CD14-positive monocyte (primary cell): ENCODE data around the gene PUSL1. TPM values are rescaled to one million over a fixed set of nuclear protein-coding genes. Genes with fewer than 3 reads are reported as not detected.

Experiments used
- DNase-seq, 3 donors: peaks; one replicate each; pipeline ENCODE4 v3.0.0-alpha.2; 2011 to 2022
- H2AFZ ChIP-seq: 2 replicates; pipeline ENCODE4 v1.6.0; 2012; ENCODE audit warnings: mild to moderate bottlenecking, low read depth, low read length, inconsistent platforms; ENCODE audit not compliant: insufficient read depth, poor library complexity, severe bottlenecking
- H3K27ac ChIP-seq, 2 donors: 1 replicate in 1 of 2; 2 replicates in 1 of 2; pipeline ENCODE4 v1.5.1; 2012 to 2013; ENCODE audit warnings: low read length in 2 of 2, control low read depth in 1 of 2, inconsistent platforms in 1 of 2, low read depth in 1 of 2, mild to moderate bottlenecking in 1 of 2
- H3K27me3 ChIP-seq, 2 donors: one replicate each; pipeline versions ENCODE4 v1.6.0 to v1.6.1; 2011 to 2013; ENCODE audit warnings: low read length in 2 of 2; ENCODE audit not compliant: control insufficient read depth in 2 of 2, insufficient read depth in 2 of 2
- H3K36me3 ChIP-seq, 2 donors: replicated peaks in 1 of 2; 1 replicate in 1 of 2; 2 replicates in 1 of 2; pipeline versions ENCODE4 v1.5.1 to v1.6.1; 2012 to 2013; ENCODE audit warnings: low read length in 2 of 2, control low read depth in 1 of 2, inconsistent platforms in 1 of 2, mild to moderate bottlenecking in 1 of 2; ENCODE audit not compliant: insufficient read depth in 2 of 2, control insufficient read depth in 1 of 2
- H3K4me1 ChIP-seq, 2 donors: 1 replicate in 1 of 2; 2 replicates in 1 of 2; pipeline versions ENCODE4 v1.5.1 to v1.6.1; 2012 to 2013; ENCODE audit warnings: low read length in 2 of 2, control low read depth in 1 of 2, inconsistent platforms in 1 of 2, mild to moderate bottlenecking in 1 of 2, moderate library complexity in 1 of 2; ENCODE audit not compliant: insufficient read depth in 2 of 2, control insufficient read depth in 1 of 2
- H3K4me2 ChIP-seq: replicated peaks from 2 replicates; pipeline ENCODE3; 2012; ENCODE audit warnings: low read length, moderate library complexity, mild to moderate bottlenecking; ENCODE audit not compliant: poor library complexity, severe bottlenecking; ENCODE audit errors: extremely low read depth
- H3K4me3 ChIP-seq, 3 experiments: fragments of 200-600 bp in 1 of 3; sonication (generic) in 1 of 3; replicated peaks in 1 of 3; 1 replicate in 2 of 3; 2 replicates in 1 of 3; pipeline ENCODE4 v1.5.1; 2011 to 2013; ENCODE audit warnings: low read length in 3 of 3, mild to moderate bottlenecking in 3 of 3, control low read depth in 2 of 3, low read depth in 2 of 3, inconsistent platforms in 1 of 3, moderate library complexity in 1 of 3
- H3K79me2 ChIP-seq: 2 replicates; pipeline ENCODE4 v1.6.0; 2012; ENCODE audit warnings: mild to moderate bottlenecking, control low read depth, inconsistent platforms, low read length, moderate library complexity; ENCODE audit not compliant: insufficient read depth
- H3K9ac ChIP-seq: 2 replicates; pipeline ENCODE4 v1.6.0; 2017; ENCODE audit warnings: low read length, mild to moderate bottlenecking; ENCODE audit not compliant: insufficient read depth, poor library complexity, severe bottlenecking
- H3K9me3 ChIP-seq, 2 donors: replicated peaks in 1 of 2; 1 replicate in 1 of 2; 2 replicates in 1 of 2; pipeline versions ENCODE4 v1.5.1 to v1.6.1; 2012 to 2013; ENCODE audit warnings: low read length in 2 of 2, control low read depth in 1 of 2; ENCODE audit not compliant: control insufficient read depth in 1 of 2, insufficient read depth in 1 of 2
- H4K20me1 ChIP-seq: 2 replicates; pipeline ENCODE4 v1.6.0; 2012; ENCODE audit warnings: mild to moderate bottlenecking, low read length, control low read depth, moderate library complexity; ENCODE audit not compliant: insufficient read depth
- H3K27ac Mint-ChIP-seq, 7 donors: one replicate each; pipeline ENCODE4 v1.8.0; 2020; ENCODE audit warnings: mild to moderate bottlenecking in 7 of 7, mixed read lengths in 7 of 7, moderate library complexity in 6 of 7, inconsistent platforms in 2 of 7
- H3K27me3 Mint-ChIP-seq, 3 donors: one replicate each; pipeline ENCODE4 v1.8.0; 2021 to 2022; ENCODE audit warnings: low read depth in 3 of 3, mild to moderate bottlenecking in 3 of 3, mixed read lengths in 3 of 3, moderate library complexity in 3 of 3, inconsistent platforms in 1 of 3
- H3K36me3 Mint-ChIP-seq, 2 donors: one replicate each; pipeline ENCODE4 v1.8.0; 2020; ENCODE audit warnings: mixed read lengths in 2 of 2, inconsistent platforms in 1 of 2, mild to moderate bottlenecking in 1 of 2
- H3K4me1 Mint-ChIP-seq: one replicate; pipeline ENCODE4 v1.8.0; 2020; ENCODE audit warnings: mild to moderate bottlenecking, mixed read lengths
- H3K4me3 Mint-ChIP-seq, 2 donors: one replicate each; pipeline ENCODE4 v1.8.0; 2020; ENCODE audit warnings: mild to moderate bottlenecking in 2 of 2, mixed read lengths in 2 of 2, moderate library complexity in 1 of 2
- H3K9me3 Mint-ChIP-seq, 7 donors: one replicate each; pipeline ENCODE4 v1.8.0; 2020 to 2022; ENCODE audit warnings: mixed read lengths in 7 of 7, mild to moderate bottlenecking in 6 of 7, moderate library complexity in 6 of 7, inconsistent platforms in 2 of 7
- CTCF ChIP-seq: fragments of 200-600 bp; IDR thresholded peaks from one replicate; pipeline ENCODE4 v1.8.0; 2022; ENCODE audit warnings: antibody characterized with exemption, mild to moderate bottlenecking
- WGBS: methylation state at CpG from one replicate; pipeline ENCODE4 v1.1.5; 2013; ENCODE audit warnings: missing lambda C conversion rate; ENCODE audit not compliant: insufficient coverage; 5-methylcytosine and 5-hydroxymethylcytosine counted together
- intact Hi-C, 2 donors: fragments of 100-400 bp; cut with micrococcal nuclease; formaldehyde crosslinking; loops; one replicate each; pipeline versions ENCODE4 v1.15.0 to v1.15.1; 2023
- polyA plus RNA-seq, 3 donors: library from polyadenylated mRNA; depleted of rRNA in 1 of 3; unstranded in 2 of 3; stranded (reverse) in 1 of 3; fragments of 300-500 nt in 2 of 3; fragments of >200 nt in 1 of 3; fragmentation: Illumina TruSeq in 2 of 3; gene quantifications; 1 replicate in 2 of 3; 2 replicates in 1 of 3; pipeline ENCODE4 v1.2.3, GENCODE V29; 2012 to 2021

PUSL1 gene
- polyA plus RNA-seq, 3 donors: 13.8 to 27.4 (median 14.8) TPM

GRCh38 chr1:1295154-1295923 lies 13.1 kb upstream of the PUSL1 start:
- H3K9me3 ChIP-seq: no peaks in the 10 kb centered on the region
- Mint-ChIP-seq H3K4me1 (no peaks in the 10 kb centered on the region), H3K9me3 (peaks cover 0 to 2% (median 0%) of the 10 kb centered on the region in 7 donors), H3K36me3 (peaks cover 2 to 26% of the 10 kb centered on the region in 2 donors), H3K4me3 (no peak overlapping the region), H3K27me3 (no peaks in the 10 kb centered on the region), H3K27ac (no peak overlapping the region)
- WGBS: 98% methylated on average over 29 of the region's 35 CpGs
- H3K9ac ChIP-seq: no peak overlapping the region
- no peaks in the 10 kb centered on the region for H3K4me1 ChIP-seq
- no peak overlapping the region for H3K4me2 ChIP-seq
- H2AFZ ChIP-seq: no peak overlapping the region
- H3K27ac ChIP-seq: no peak overlapping the region
- no peaks in the 10 kb centered on the region for H3K79me2 ChIP-seq
- H4K20me1 ChIP-seq: no peaks in the 10 kb centered on the region
- no peak for DNase-seq
- intact Hi-C loops: no loop called here
- peaks cover 25 to 39% of the 10 kb centered on the region in 2 donors for H3K36me3 ChIP-seq
- no peak overlapping the region for H3K4me3 ChIP-seq
- no peak for TF ChIP-seq CTCF
- H3K27me3 ChIP-seq: no peaks in the 10 kb centered on the region

- Mint-ChIP-seq H3K27me3 (peaks cover 0 to 2% (median 1%) of the 10 kb centered on the region in 3 donors), H3K9me3 (peaks cover 0 to 2% (median 0%) of the 10 kb centered on the region in 7 donors), H3K4me3 (no peak overlapping the region), H3K27ac (peak overlapping the region in 1 of 7 donors; percentile 50), H3K36me3 (peaks cover 2 to 26% of the 10 kb centered on the region in 2 donors), H3K4me1 (no peaks in the 10 kb centered on the region)
- Histone ChIP-seq H3K9me3 (no peaks in the 10 kb centered on the region), H3K79me2 (no peaks in the 10 kb centered on the region), H3K4me3 (no peak overlapping the region), H3K27me3 (no peaks in the 10 kb centered on the region), H3K9ac (no peak overlapping the region), H2AFZ (no peak overlapping the region), H3K4me2 (no peak overlapping the region), H3K27ac (no peak overlapping the region), H3K36me3 (peaks cover 25 to 39% of the 10 kb centered on the region in 2 donors), H3K4me1 (no peaks in the 10 kb centered on the region), H4K20me1 (peaks cover 4% of the 10 kb centered on the region)
- 97% methylated on average over 55 of the region's 62 CpGs for WGBS
- no peak for DNase-seq
- no peak for TF ChIP-seq CTCF
- intact Hi-C loops: no loop called here
Observed at GRCh38 chr1:1296070-1297061, 12.0 kb upstream of the PUSL1 start.
